OCI-LY1 (cell line): ENCODE measurements around the gene BCCIP.

Experiments
- EZH2 ChIP-seq: fragments of 200-600 bp; sonication (generic), shearing (Covaris generic); IDR thresholded peaks from 2 replicates; pipeline ENCODE4 v1.8.0; 2017; ENCODE audit warnings: borderline replicate concordance, mixed run types, mild to moderate bottlenecking, antibody characterized with exemption, low read length, moderate library complexity, mixed read lengths
- TF ChIP-seq, protein P1 (sequence below): fragments of 200-600 bp; sonication (generic), shearing (Covaris generic); IDR thresholded peaks from 2 replicates; pipeline ENCODE4 v1.5.1; 2017; ENCODE audit warnings: mild to moderate bottlenecking, antibody characterized with exemption, low read length, moderate library complexity, mixed read lengths

- TF ChIP-seq, protein P1, sequence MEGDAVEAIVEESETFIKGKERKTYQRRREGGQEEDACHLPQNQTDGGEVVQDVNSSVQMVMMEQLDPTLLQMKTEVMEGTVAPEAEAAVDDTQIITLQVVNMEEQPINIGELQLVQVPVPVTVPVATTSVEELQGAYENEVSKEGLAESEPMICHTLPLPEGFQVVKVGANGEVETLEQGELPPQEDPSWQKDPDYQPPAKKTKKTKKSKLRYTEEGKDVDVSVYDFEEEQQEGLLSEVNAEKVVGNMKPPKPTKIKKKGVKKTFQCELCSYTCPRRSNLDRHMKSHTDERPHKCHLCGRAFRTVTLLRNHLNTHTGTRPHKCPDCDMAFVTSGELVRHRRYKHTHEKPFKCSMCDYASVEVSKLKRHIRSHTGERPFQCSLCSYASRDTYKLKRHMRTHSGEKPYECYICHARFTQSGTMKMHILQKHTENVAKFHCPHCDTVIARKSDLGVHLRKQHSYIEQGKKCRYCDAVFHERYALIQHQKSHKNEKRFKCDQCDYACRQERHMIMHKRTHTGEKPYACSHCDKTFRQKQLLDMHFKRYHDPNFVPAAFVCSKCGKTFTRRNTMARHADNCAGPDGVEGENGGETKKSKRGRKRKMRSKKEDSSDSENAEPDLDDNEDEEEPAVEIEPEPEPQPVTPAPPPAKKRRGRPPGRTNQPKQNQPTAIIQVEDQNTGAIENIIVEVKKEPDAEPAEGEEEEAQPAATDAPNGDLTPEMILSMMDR, result no peak
- TF ChIP-seq EZH2, result no peak
Observed at GRCh38 chr10:125878957-125879835, 55.9 kb downstream of the BCCIP start.
